Choroid plexus epithelial cell (primary cell): ENCODE measurements around the gene SSNA1.

Experiments
- DNase-seq: peaks from one replicate; pipeline ENCODE4 v3.0.0-alpha.2; 2010; ENCODE audit warnings: low read depth
- H3K4me3 ChIP-seq: 2 replicates; pipeline ENCODE4 v1.5.1; 2011; ENCODE audit warnings: low read depth, mild to moderate bottlenecking, control low read depth, low read length, moderate library complexity
- TF ChIP-seq, protein P1 (sequence below): conservative IDR thresholded peaks from 2 replicates; pipeline ENCODE4 v1.5.1; 2011; ENCODE audit warnings: low read depth, mild to moderate bottlenecking, control low read depth, inconsistent platforms, low read length, moderate library complexity

SSNA1 gene

GRCh38 chr9:137166380-137167229 is 21.9 kb upstream of the SSNA1 start:
- no peak overlapping the region for H3K4me3 ChIP-seq
- DNase-seq = no peak
- TF ChIP-seq, protein P1, sequence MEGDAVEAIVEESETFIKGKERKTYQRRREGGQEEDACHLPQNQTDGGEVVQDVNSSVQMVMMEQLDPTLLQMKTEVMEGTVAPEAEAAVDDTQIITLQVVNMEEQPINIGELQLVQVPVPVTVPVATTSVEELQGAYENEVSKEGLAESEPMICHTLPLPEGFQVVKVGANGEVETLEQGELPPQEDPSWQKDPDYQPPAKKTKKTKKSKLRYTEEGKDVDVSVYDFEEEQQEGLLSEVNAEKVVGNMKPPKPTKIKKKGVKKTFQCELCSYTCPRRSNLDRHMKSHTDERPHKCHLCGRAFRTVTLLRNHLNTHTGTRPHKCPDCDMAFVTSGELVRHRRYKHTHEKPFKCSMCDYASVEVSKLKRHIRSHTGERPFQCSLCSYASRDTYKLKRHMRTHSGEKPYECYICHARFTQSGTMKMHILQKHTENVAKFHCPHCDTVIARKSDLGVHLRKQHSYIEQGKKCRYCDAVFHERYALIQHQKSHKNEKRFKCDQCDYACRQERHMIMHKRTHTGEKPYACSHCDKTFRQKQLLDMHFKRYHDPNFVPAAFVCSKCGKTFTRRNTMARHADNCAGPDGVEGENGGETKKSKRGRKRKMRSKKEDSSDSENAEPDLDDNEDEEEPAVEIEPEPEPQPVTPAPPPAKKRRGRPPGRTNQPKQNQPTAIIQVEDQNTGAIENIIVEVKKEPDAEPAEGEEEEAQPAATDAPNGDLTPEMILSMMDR = no peak

- no peak overlapping the region for H3K4me3 ChIP-seq
- TF ChIP-seq, protein P1 = no peak
- no peak for DNase-seq
Measured at GRCh38 chr9:137167277-137167746, 21.2 kb upstream of the SSNA1 start.

- no peak overlapping the region for H3K4me3 ChIP-seq
- TF ChIP-seq, protein P1 = no peak
- no peak for DNase-seq
Measured at GRCh38 chr9:137167747-137168572, 20.5 kb upstream of the SSNA1 start.

- TF ChIP-seq, protein P1 = no peak
- no peak for DNase-seq
- H3K4me3 ChIP-seq = no peak overlapping the region
Measured at GRCh38 chr9:137168573-137168903, 19.9 kb upstream of the SSNA1 start.

- TF ChIP-seq, protein P1 = no peak
- peak overlapping the region; percentile 11 for H3K4me3 ChIP-seq
- peak; percentile 50 for DNase-seq
Measured at GRCh38 chr9:137168904-137169856, 19.3 kb upstream of the SSNA1 start.

- TF ChIP-seq, protein P1 = no peak
- no peak for DNase-seq
- H3K4me3 ChIP-seq = peak within 1 kb of the TSS; percentile 11
Measured at GRCh38 chr9:137169896-137170358, 18.5 kb upstream of the SSNA1 start, which contains the start of gene LRRC26. Gene LRRC26, minus strand, starts transcription at chr9:137170051. Its CDS starts 108 bp downstream, at chr9:137169943.
